HCT116 (cell line): Measurements from ENCODE around the gene C6orf47. TPM values are rescaled to one million over a fixed set of nuclear protein-coding genes. Genes with fewer than 3 reads are reported as not detected.

Experiments
- ATAC-seq: fragments of 200-7000 bp; cut with Tn5 transposase; 2 replicates; pipeline ENCODE4 v1.9.1; 2020; ENCODE audit warnings: mild to moderate bottlenecking, moderate library complexity
- BruUV-seq: library from RNA; stranded (reverse); fragments of 400-500 nt; replicated peaks from 2 replicates; lab custom pipeline; 2021; lab: Mats Ljungman, UMichigan
- CTCF ChIA-PET: fragments of 300-600 bp; sonication (Branson Sonifier 250); formaldehyde crosslinking; loops from one replicate; lab custom pipeline; 2021; ENCODE audit warnings: antibody characterized with exemption; lab: Charles Lee
- POLR2A ChIA-PET: fragments of 300-600, 350-600 bp; sonication (Branson Sonifier 250); formaldehyde crosslinking; loops from one replicate; lab custom pipeline; 2021; ENCODE audit warnings: antibody characterized with exemption; lab: Charles Lee
- RAD21 ChIA-PET, 2 experiments: fragments of 300-600 bp; sonication (Branson Sonifier 250); formaldehyde crosslinking; loops; one replicate each; lab custom pipeline; 2023; ENCODE audit warnings: low total read pairs in 2 of 2; ENCODE audit not compliant: uncharacterized antibody in 2 of 2, unreplicated experiment in 2 of 2, low non-redundant PET in 1 of 2; lab: Charles Lee
- DNase-seq: peaks from one replicate; pipeline ENCODE4 v3.0.0-alpha.2; 2010; ENCODE audit warnings: low read depth, low spot score
- H2AFZ ChIP-seq: fragments of 200-600 bp; shearing (Covaris generic), sonication (generic); 2 replicates; pipeline ENCODE4 v1.6.1; 2017; ENCODE audit warnings: low read depth, mixed run types, mixed read lengths, antibody characterized with exemption, low read length; ENCODE audit not compliant: poor library complexity, severe bottlenecking
- H3K27ac ChIP-seq: 2 replicates; pipeline ENCODE4 v1.5.1; 2012; ENCODE audit warnings: low read depth, low read length
- H3K27me3 ChIP-seq: fragments of 200-600 bp; sonication (generic); 2 replicates; pipeline ENCODE4 v1.6.1; 2016; ENCODE audit warnings: mixed run types, low read length, mixed read lengths; ENCODE audit not compliant: insufficient read depth
- H3K36me3 ChIP-seq, 2 experiments: fragments of 200-500 bp in 1 of 2; fragments of 200-600 bp in 1 of 2; sonication (Bioruptor generic) in 1 of 2; sonication (generic) in 1 of 2; 2 replicates each; pipeline versions ENCODE4 v1.5.1 to v1.6.1; 2014 to 2016; ENCODE audit warnings: low read length in 2 of 2, inconsistent platforms in 1 of 2, mixed read lengths in 1 of 2, mixed run types in 1 of 2; ENCODE audit not compliant: insufficient read depth in 2 of 2, control insufficient read depth in 1 of 2
- H3K4me1 ChIP-seq, 2 experiments: fragments of 200-600 bp in 1 of 2; sonication (generic) in 1 of 2; 2 replicates each; pipeline versions ENCODE4 v1.5.1 to v1.6.1; 2012 to 2017; ENCODE audit warnings: low read length in 2 of 2, inconsistent platforms in 1 of 2, mild to moderate bottlenecking in 1 of 2, mixed read lengths in 1 of 2, mixed run types in 1 of 2, moderate library complexity in 1 of 2; ENCODE audit not compliant: insufficient read depth in 2 of 2, control insufficient read depth in 1 of 2
- H3K4me2 ChIP-seq: fragments of 200-600 bp; sonication (generic); 2 replicates; pipeline ENCODE4 v1.6.1; 2017; ENCODE audit warnings: mixed run types, low read length, mixed read lengths
- H3K4me3 ChIP-seq, 2 experiments: fragments of 200-600 bp in 1 of 2; sonication (generic) in 1 of 2; replicated peaks in 1 of 2; 2 replicates each; pipeline ENCODE4 v1.5.1; 2011 to 2016; ENCODE audit warnings: low read length in 2 of 2, control low read depth in 1 of 2, low read depth in 1 of 2, mild to moderate bottlenecking in 1 of 2, mixed read lengths in 1 of 2, mixed run types in 1 of 2
- H3K79me2 ChIP-seq: fragments of 200-600 bp; sonication (generic); 2 replicates; pipeline ENCODE4 v1.6.1; 2017; ENCODE audit warnings: mild to moderate bottlenecking, mixed run types, low read length, moderate library complexity, mixed read lengths; ENCODE audit not compliant: insufficient read depth
- H3K9ac ChIP-seq: fragments of 200-600 bp; sonication (generic); 2 replicates; pipeline ENCODE4 v1.6.1; 2016; ENCODE audit warnings: low read length, mixed read lengths
- H3K9me2 ChIP-seq: fragments of 200-600 bp; sonication (generic), shearing (Covaris generic); 2 replicates; pipeline ENCODE4 v1.6.1; 2017; ENCODE audit warnings: mixed run types, mild to moderate bottlenecking, moderate library complexity; ENCODE audit not compliant: insufficient read depth
- H3K9me3 ChIP-seq, 2 experiments: fragments of 200-500 bp in 1 of 2; fragments of 200-600 bp in 1 of 2; sonication (Bioruptor generic) in 1 of 2; sonication (generic) in 1 of 2; 2 replicates each; pipeline ENCODE4 v1.6.1; 2014 to 2017; ENCODE audit warnings: low read length in 2 of 2, mixed read lengths in 2 of 2, inconsistent platforms in 1 of 2, low read depth in 1 of 2, mild to moderate bottlenecking in 1 of 2, mixed run types in 1 of 2, moderate library complexity in 1 of 2; ENCODE audit not compliant: control insufficient read depth in 1 of 2, insufficient read depth in 1 of 2
- H4K20me1 ChIP-seq: fragments of 200-600 bp; sonication (generic), shearing (Covaris generic); 2 replicates; pipeline ENCODE4 v1.6.1; 2017; ENCODE audit warnings: mixed run types, mild to moderate bottlenecking, moderate library complexity; ENCODE audit not compliant: insufficient read depth
- EGR1 ChIP-seq: IDR thresholded peaks from 2 replicates; pipeline ENCODE4 v1.6.1; 2012; ENCODE audit warnings: low read depth
- ELF1 ChIP-seq: IDR thresholded peaks from 2 replicates; pipeline ENCODE4 v1.6.1; 2012; ENCODE audit warnings: low read depth, borderline replicate concordance
- EZH2phosphoT487 ChIP-seq: fragments of 200-600 bp; IDR thresholded peaks from 2 replicates; pipeline ENCODE4 v1.6.1; 2018; ENCODE audit warnings: antibody characterized with exemption, borderline replicate concordance
- FOSL1 ChIP-seq: IDR thresholded peaks from 2 replicates; pipeline ENCODE4 v1.6.1; 2012; ENCODE audit warnings: low read depth
- POLR2A ChIP-seq: IDR thresholded peaks from 2 replicates; pipeline ENCODE4 v1.7.0; 2011; ENCODE audit warnings: borderline replicate concordance; ENCODE audit not compliant: insufficient read depth, insufficient read length; ENCODE audit errors: extremely low read depth
- SP1 ChIP-seq: IDR thresholded peaks from 2 replicates; pipeline ENCODE4 v1.6.1; 2012; ENCODE audit warnings: low read depth
- YY1 ChIP-seq: IDR thresholded peaks from 2 replicates; pipeline ENCODE4 v1.6.1; 2011; ENCODE audit warnings: low read length, low read depth, moderate library complexity, mild to moderate bottlenecking; ENCODE audit not compliant: insufficient replicate concordance; ENCODE audit errors: extremely low read depth
- ZBTB33 ChIP-seq: IDR thresholded peaks from 2 replicates; pipeline ENCODE4 v1.6.1; 2011; ENCODE audit warnings: mild to moderate bottlenecking, low read length, moderate library complexity; ENCODE audit not compliant: insufficient replicate concordance; ENCODE audit errors: extremely low read depth
- ZFX ChIP-seq: fragments of 450-650 bp; IDR thresholded peaks from 2 replicates; pipeline ENCODE4 v1.6.1; 2017
- ZNF274 ChIP-seq: fragments of 200-500 bp; sonication (Bioruptor generic); IDR thresholded peaks from 2 replicates; pipeline ENCODE4 v1.6.1; 2014; ENCODE audit warnings: mild to moderate bottlenecking, low read depth, low read length, inconsistent platforms
- intact Hi-C: fragments of 100-400 bp; cut with micrococcal nuclease; formaldehyde crosslinking; loops from 2 replicates; pipeline ENCODE4 v1.10.0; 2022
- total RNA-seq: library from RNA; stranded (reverse); gene quantifications from one replicate; pipeline ENCODE4 v1.2.1, GENCODE V29; 2021; ENCODE audit not compliant: unreplicated experiment
- TF ChIP-seq, protein P1 (sequence below), 3 experiments: fragments of 200-600 bp in 1 of 3; sonication (generic) in 1 of 3; IDR thresholded peaks in 2 of 3; conservative IDR thresholded peaks in 1 of 3; 2 replicates each; pipeline ENCODE4 v1.5.1; 2012 to 2017; ENCODE audit warnings: low read depth in 2 of 3, low read length in 2 of 3, antibody characterized with exemption in 1 of 3, borderline replicate concordance in 1 of 3, control low read depth in 1 of 3, mild to moderate bottlenecking in 1 of 3, mixed read lengths in 1 of 3, mixed run types in 1 of 3, moderate library complexity in 1 of 3; ENCODE audit not compliant: insufficient read depth in 1 of 3

Gene C6orf47
- total RNA-seq, 1 experiment from 2014 or later = 13.4 TPM

DNA sequence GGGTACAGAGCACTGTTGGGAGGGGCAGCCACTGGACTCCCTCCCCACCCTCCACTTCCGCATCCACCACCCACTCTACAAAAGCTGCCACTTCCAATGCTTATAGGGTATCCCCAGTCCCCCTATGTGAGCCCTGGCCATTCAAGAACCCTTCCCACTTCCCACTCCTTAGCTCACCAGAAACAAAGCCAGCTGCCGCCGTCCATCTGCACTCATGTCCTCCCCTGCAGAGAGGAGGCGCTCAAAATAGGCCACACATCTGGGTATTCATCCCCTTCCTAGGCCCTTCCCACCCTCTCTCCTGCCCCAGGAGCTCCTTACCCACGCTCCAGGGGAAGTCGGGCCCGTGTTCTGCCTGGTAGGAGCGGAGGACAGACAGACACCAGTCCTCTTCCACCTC is 26.7 kb upstream of the C6orf47 start:
- DNase-seq = no peak
- Histone ChIP-seq H3K9ac (no peak overlapping the region), H2AFZ (no peak overlapping the region), H3K27ac (no peak overlapping the region), H3K27me3 (no peaks in the 10 kb centered on the region), H3K4me1 (peaks cover 11 to 16% of the 10 kb centered on the region in 2 experiments), H3K4me2 (no peak overlapping the region), H3K9me2 (no peaks in the 10 kb centered on the region), H3K79me2 (no peaks in the 10 kb centered on the region), H4K20me1 (no peaks in the 10 kb centered on the region), H3K9me3 (no peaks in the 10 kb centered on the region), H3K36me3 (peaks cover 7 to 25% of the 10 kb centered on the region in 2 experiments; a peak in 2 of 4 replicates), H3K4me3 (no peak overlapping the region)
- ATAC-seq = no peak
- no TSS peak for BruUV-seq
- RAD21 ChIA-PET = no interaction called here
- POLR2A ChIA-PET = no interaction called here
- CTCF ChIA-PET = no interaction called here
- TF ChIP-seq YY1 = no peak
- TF ChIP-seq POLR2A = no peak
- TF ChIP-seq ZNF274 = no peak
- TF ChIP-seq ELF1 = no peak
- TF ChIP-seq, protein P1, sequence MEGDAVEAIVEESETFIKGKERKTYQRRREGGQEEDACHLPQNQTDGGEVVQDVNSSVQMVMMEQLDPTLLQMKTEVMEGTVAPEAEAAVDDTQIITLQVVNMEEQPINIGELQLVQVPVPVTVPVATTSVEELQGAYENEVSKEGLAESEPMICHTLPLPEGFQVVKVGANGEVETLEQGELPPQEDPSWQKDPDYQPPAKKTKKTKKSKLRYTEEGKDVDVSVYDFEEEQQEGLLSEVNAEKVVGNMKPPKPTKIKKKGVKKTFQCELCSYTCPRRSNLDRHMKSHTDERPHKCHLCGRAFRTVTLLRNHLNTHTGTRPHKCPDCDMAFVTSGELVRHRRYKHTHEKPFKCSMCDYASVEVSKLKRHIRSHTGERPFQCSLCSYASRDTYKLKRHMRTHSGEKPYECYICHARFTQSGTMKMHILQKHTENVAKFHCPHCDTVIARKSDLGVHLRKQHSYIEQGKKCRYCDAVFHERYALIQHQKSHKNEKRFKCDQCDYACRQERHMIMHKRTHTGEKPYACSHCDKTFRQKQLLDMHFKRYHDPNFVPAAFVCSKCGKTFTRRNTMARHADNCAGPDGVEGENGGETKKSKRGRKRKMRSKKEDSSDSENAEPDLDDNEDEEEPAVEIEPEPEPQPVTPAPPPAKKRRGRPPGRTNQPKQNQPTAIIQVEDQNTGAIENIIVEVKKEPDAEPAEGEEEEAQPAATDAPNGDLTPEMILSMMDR (IDR thresholded peaks at IDR 0.05 in 2 of 3, conservative IDR thresholded peaks at IDR 0.05 in 1 of 3; ENCODE audit: borderline replicate concordance in 1 of 3, insufficient read depth in 1 of 3, low read depth in 2 of 3, low read length in 2 of 3) = no peak
- no peak for TF ChIP-seq ZFX
- TF ChIP-seq EZH2phosphoT487 = no peak
- no peak for TF ChIP-seq FOSL1
- no peak for TF ChIP-seq SP1
- no peak for TF ChIP-seq EGR1
- no peak for TF ChIP-seq ZBTB33
- intact Hi-C loops = no loop called here
